ENCODE measurements around the gene WDR36.

Gene WDR36

GRCh38 chr5:111173476-111173875 is 81.3 kb downstream of the WDR36 start:
- no peak for DNase-seq
- no peak overlapping the region for H3K4me3 Mint-ChIP-seq
- ATAC-seq = no peak
- H3K4me1 Mint-ChIP-seq = no peaks in the 10 kb centered on the region
- H3K27ac Mint-ChIP-seq = no peak overlapping the region
- H3K9me3 Mint-ChIP-seq = no peaks in the 10 kb centered on the region
- peaks cover 9% of the 10 kb centered on the region for H3K27me3 Mint-ChIP-seq

Measured in stimulated activated naive CD8-positive, alpha-beta T cell treated with anti-CD3 and anti-CD28 coated beads, Interleukin-15, amount 100 ng/mL, for 72 hours (primary cell).